Neural progenitor cell (in vitro differentiated cells): ENCODE data around the gene GRAMD4. TPM values are rescaled to one million over a fixed set of nuclear protein-coding genes. Genes with fewer than 3 reads are reported as not detected.

Experiments used
- DNase-seq: peaks from one replicate; pipeline ENCODE4 v3.0.0-alpha.2; 2016; ENCODE audit warnings: low spot score
- H2AFZ ChIP-seq: fragments of 200-600 bp; sonication (generic); replicated peaks from 2 replicates; pipeline ENCODE4 v1.6.1; 2016; ENCODE audit warnings: antibody characterized with exemption
- H3F3A ChIP-seq: fragments of 200-600 bp; sonication (generic); 2 replicates; pipeline ENCODE4 v1.6.1; 2016; ENCODE audit warnings: antibody characterized with exemption, low read depth
- H3K27ac ChIP-seq: fragments of 200-600 bp; sonication (generic); 2 replicates; pipeline ENCODE4 v1.5.1; 2016; ENCODE audit warnings: mild to moderate bottlenecking
- H3K27me3 ChIP-seq: fragments of 200-600 bp; sonication (generic); 2 replicates; pipeline ENCODE4 v1.6.1; 2016; ENCODE audit warnings: mild to moderate bottlenecking, moderate library complexity
- H3K36me3 ChIP-seq: fragments of 200-600 bp; sonication (generic); 2 replicates; pipeline ENCODE4 v1.5.1; 2016
- H3K4me1 ChIP-seq: fragments of 200-600 bp; sonication (generic); 2 replicates; pipeline ENCODE4 v1.6.1; 2016; ENCODE audit warnings: mixed run types
- H3K4me2 ChIP-seq: fragments of 200-600 bp; sonication (generic); 2 replicates; pipeline ENCODE4 v1.6.1; 2016
- H3K4me3 ChIP-seq: fragments of 200-600 bp; sonication (generic); 2 replicates; pipeline ENCODE4 v1.5.1; 2016
- H3K79me2 ChIP-seq: fragments of 200-600 bp; sonication (generic); 2 replicates; pipeline ENCODE4 v1.6.1; 2016; ENCODE audit warnings: low read depth
- H3K9ac ChIP-seq: fragments of 200-600 bp; sonication (generic); 2 replicates; pipeline ENCODE4 v1.6.1; 2016
- H3K9me3 ChIP-seq: fragments of 200-600 bp; sonication (generic); 2 replicates; pipeline ENCODE4 v1.5.1; 2016; ENCODE audit warnings: low read depth
- H4K20me1 ChIP-seq: fragments of 200-600 bp; sonication (generic); 2 replicates; pipeline ENCODE4 v1.6.1; 2016; ENCODE audit warnings: low read depth
- H3K27ac Mint-ChIP-seq: 3 replicates; pipeline ENCODE4 v1.8.0; 2021; ENCODE audit warnings: mixed read lengths
- H3K27me3 Mint-ChIP-seq: 2 replicates; pipeline ENCODE4 v1.8.0; 2022; ENCODE audit warnings: low read depth, mild to moderate bottlenecking, inconsistent platforms, moderate library complexity, mixed read lengths; ENCODE audit not compliant: insufficient read depth
- H3K36me3 Mint-ChIP-seq: 3 replicates; pipeline ENCODE4 v1.8.0; 2021; ENCODE audit warnings: mixed read lengths
- H3K4me1 Mint-ChIP-seq: 3 replicates; pipeline ENCODE4 v1.8.0; 2021; ENCODE audit warnings: mixed read lengths
- H3K4me3 Mint-ChIP-seq: 3 replicates; pipeline ENCODE4 v1.8.0; 2021; ENCODE audit warnings: mild to moderate bottlenecking, moderate library complexity, mixed read lengths
- H3K9me3 Mint-ChIP-seq: 3 replicates; pipeline ENCODE4 v1.8.0; 2020; ENCODE audit warnings: mixed read lengths
- CTCF ChIP-seq: fragments of 200-600 bp; sonication (generic); IDR thresholded peaks from 2 replicates; pipeline ENCODE4 v1.5.1; 2017; ENCODE audit warnings: antibody characterized with exemption, mild to moderate bottlenecking
- EZH2 ChIP-seq: fragments of 200-600 bp; sonication (generic); IDR thresholded peaks from 2 replicates; pipeline ENCODE4 v1.6.1; 2017; ENCODE audit warnings: antibody characterized with exemption, mild to moderate bottlenecking, moderate library complexity
- EZH2phosphoT487 ChIP-seq: fragments of 200-600 bp; sonication (generic); IDR thresholded peaks from 2 replicates; pipeline ENCODE4 v1.6.1; 2017; ENCODE audit warnings: antibody characterized with exemption
- total RNA-seq: library from RNA; depleted of rRNA; stranded (reverse); fragments of >200 nt; gene quantifications from 2 replicates; pipeline ENCODE4 v1.2.3, GENCODE V29; 2015; ENCODE audit warnings: low replicate concordance

GRAMD4 gene
- total RNA-seq, 1 donor from 2014 or later, result 32.2 TPM

DNA sequence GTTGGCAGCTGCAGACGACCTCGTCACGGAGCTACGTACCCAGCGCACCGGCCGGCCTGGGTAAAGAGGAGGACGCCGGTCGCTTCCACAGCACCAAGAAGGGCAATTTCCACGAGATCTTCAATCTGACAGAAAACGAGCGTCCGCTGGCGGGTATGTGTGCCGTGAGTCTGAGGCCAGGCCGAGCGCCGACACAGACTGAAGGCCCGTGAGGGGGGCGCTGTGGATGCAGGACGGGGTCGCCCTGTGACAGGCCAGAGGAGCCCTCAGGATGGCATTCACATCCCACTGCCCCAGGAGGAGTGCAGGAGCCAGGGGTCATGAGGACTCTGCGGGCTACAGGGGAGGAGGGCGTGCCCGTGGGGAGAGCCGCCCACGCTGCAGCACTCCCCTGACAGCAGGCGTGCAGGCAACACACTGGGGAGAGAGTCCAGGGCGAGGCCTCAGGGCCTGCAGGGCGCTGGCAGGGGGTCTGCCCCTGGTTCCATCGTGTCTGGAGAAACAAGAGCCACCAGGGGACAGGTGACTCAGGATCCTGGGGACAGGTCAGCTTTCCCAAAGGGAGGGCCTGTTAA, 53.6 kb downstream of the GRAMD4 start:
- H3K9me3 Mint-ChIP-seq, result no peaks in the 10 kb centered on the region
- Histone ChIP-seq H3K4me1 (no peaks in the 10 kb centered on the region), H3K4me3 (no peak overlapping the region), H3K9me3 (no peaks in the 10 kb centered on the region), H3K9ac (no peak overlapping the region), H3K4me2 (no peak overlapping the region), H2AFZ (no peak overlapping the region), H3F3A (no peaks in the 10 kb centered on the region), H3K79me2 (no peaks in the 10 kb centered on the region), H3K27me3 (no peaks in the 10 kb centered on the region), H4K20me1 (no peaks in the 10 kb centered on the region), H3K36me3 (no peaks in the 10 kb centered on the region), H3K27ac (no peak overlapping the region)
- no peak for DNase-seq
- H3K27ac Mint-ChIP-seq, result no peak overlapping the region
- peaks cover 5% of the 10 kb centered on the region for H3K4me1 Mint-ChIP-seq
- H3K4me3 Mint-ChIP-seq, result no peak overlapping the region
- H3K36me3 Mint-ChIP-seq, result peaks cover 3% of the 10 kb centered on the region
- TF ChIP-seq CTCF (no peak), EZH2phosphoT487 (no peak), EZH2 (no peak)
- peaks cover 5% of the 10 kb centered on the region for H3K27me3 Mint-ChIP-seq

DNA sequence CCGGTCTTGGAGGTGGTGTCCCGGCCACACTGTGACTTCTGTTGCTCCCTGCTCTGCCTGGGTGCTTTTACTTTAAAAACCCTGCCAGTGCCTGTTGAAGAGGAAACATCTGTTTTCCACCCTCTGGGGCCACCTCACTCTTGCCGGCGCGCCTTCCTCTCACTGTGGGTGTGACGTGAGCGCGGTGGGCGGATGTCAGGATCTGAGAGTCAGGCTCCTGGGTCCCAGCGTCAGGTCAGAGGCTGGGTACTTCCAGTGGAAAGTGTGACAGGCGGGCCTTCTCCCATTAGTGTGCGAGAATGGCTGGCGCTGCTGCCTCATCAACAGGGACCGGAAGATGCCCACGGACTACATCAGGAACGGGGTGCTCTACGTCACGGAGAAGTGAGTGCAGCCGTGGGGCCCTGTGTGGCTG, 54.2 kb downstream of the GRAMD4 start:
- no peaks in the 10 kb centered on the region for H3K9me3 Mint-ChIP-seq
- no peak overlapping the region for H3K27ac ChIP-seq
- H2AFZ ChIP-seq, result no peak overlapping the region
- TF ChIP-seq EZH2, result no peak
- TF ChIP-seq CTCF, result no peak
- no peak for TF ChIP-seq EZH2phosphoT487
- H3K79me2 ChIP-seq, result no peaks in the 10 kb centered on the region
- peak overlapping the region; percentile 37 for H3K27ac Mint-ChIP-seq
- H3K27me3 Mint-ChIP-seq, result peaks cover 5% of the 10 kb centered on the region
- no peak overlapping the region for H3K4me2 ChIP-seq
- H3K4me3 ChIP-seq, result no peak overlapping the region
- no peak for DNase-seq
- no peak overlapping the region for H3K9ac ChIP-seq
- no peaks in the 10 kb centered on the region for H3K4me1 ChIP-seq
- no peaks in the 10 kb centered on the region for H3K9me3 ChIP-seq
- no peaks in the 10 kb centered on the region for H4K20me1 ChIP-seq
- H3K4me3 Mint-ChIP-seq, result no peak overlapping the region
- H3F3A ChIP-seq, result no peaks in the 10 kb centered on the region
- no peaks in the 10 kb centered on the region for H3K36me3 ChIP-seq
- H3K36me3 Mint-ChIP-seq, result no peaks in the 10 kb centered on the region
- H3K4me1 Mint-ChIP-seq, result peaks cover 5% of the 10 kb centered on the region
- no peaks in the 10 kb centered on the region for H3K27me3 ChIP-seq

DNA sequence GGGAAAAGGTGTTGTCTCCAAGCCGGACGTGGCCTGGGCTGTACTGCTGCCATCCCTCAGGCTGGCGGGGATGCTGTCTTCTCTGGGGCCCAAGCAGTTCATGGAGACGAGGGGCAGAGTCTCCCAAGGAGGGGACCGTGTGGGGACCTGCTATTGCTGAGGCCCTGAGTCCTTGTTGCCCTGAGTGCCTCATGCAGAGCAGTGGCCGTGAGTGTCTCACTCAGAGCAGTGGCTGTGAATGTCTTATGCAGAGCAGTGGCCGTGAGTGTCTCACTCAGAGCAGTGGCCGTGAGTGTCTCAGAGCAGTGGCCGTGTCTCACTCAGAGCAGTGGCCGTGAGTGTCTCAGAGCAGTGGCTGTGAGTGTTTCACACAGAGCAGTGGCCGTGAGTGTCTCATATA, 54.7 kb downstream of the GRAMD4 start:
- Histone ChIP-seq H3F3A (no peaks in the 10 kb centered on the region), H4K20me1 (no peaks in the 10 kb centered on the region), H3K36me3 (no peaks in the 10 kb centered on the region), H2AFZ (no peak overlapping the region), H3K9me3 (no peaks in the 10 kb centered on the region), H3K9ac (no peak overlapping the region), H3K27me3 (no peaks in the 10 kb centered on the region), H3K27ac (no peak overlapping the region), H3K79me2 (no peaks in the 10 kb centered on the region), H3K4me1 (no peaks in the 10 kb centered on the region), H3K4me3 (no peak overlapping the region), H3K4me2 (no peak overlapping the region)
- Mint-ChIP-seq H3K4me3 (no peak overlapping the region), H3K36me3 (no peaks in the 10 kb centered on the region), H3K4me1 (peaks cover 2% of the 10 kb centered on the region), H3K27ac (no peak overlapping the region), H3K9me3 (no peaks in the 10 kb centered on the region), H3K27me3 (peaks cover 3% of the 10 kb centered on the region)
- DNase-seq, result no peak
- TF ChIP-seq CTCF (no peak), EZH2 (no peak), EZH2phosphoT487 (no peak)
